GM18867 (cell line): Measurements from ENCODE around the gene ASCL3.
A peak's percentile ranks its signal among the peaks of the same experiment; 100 is the strongest.
"Not testable (repeated sequence)": the region's sequence is repeated elsewhere in the genome, so short reads cannot be mapped to it uniquely, and the experiment has no call there.

Source experiments
- ATAC-seq: cut with Tn5 transposase; IDR thresholded peaks from one replicate; pipeline ENCODE4 v1.9.1; 2021; ENCODE audit warnings: mild to moderate bottlenecking, moderate library complexity; ENCODE audit not compliant: unreplicated experiment

The ASCL3 gene

GRCh38 chr11:8942518-8943066 is at the start of gene ASCL3:
ASCL3 (minus strand) TSS chr11:8943016; CDS start chr11:8938161, 4,855 bp downstream.
- no peak for ATAC-seq

GRCh38 chr11:8989453-8989852 is 46.6 kb upstream of the ASCL3 start:
- no peak for ATAC-seq

GRCh38 chr11:8988329-8989234 is 45.8 kb upstream of the ASCL3 start:
- no peak for ATAC-seq

- no peak for ATAC-seq
Observed at GRCh38 chr11:8987446-8987845, 44.6 kb upstream of the ASCL3 start.

- ATAC-seq, result not testable (repeated sequence)
Observed at GRCh38 chr11:8986772-8987171, 44.0 kb upstream of the ASCL3 start.

GRCh38 chr11:8985462-8985861 is 42.6 kb upstream of the ASCL3 start:
- no peak for ATAC-seq

- ATAC-seq, result no peak
Observed at GRCh38 chr11:8983552-8983951, 40.7 kb upstream of the ASCL3 start.

- no peak for ATAC-seq
Observed at GRCh38 chr11:8980485-8980884, 37.7 kb upstream of the ASCL3 start.

GRCh38 chr11:8979365-8979764 is 36.5 kb upstream of the ASCL3 start:
- not testable (repeated sequence) for ATAC-seq

GRCh38 chr11:8973121-8973520 is 30.3 kb upstream of the ASCL3 start:
- ATAC-seq, result no peak

GRCh38 chr11:8971924-8972316 is 29.1 kb upstream of the ASCL3 start:
- ATAC-seq, result no peak

GRCh38 chr11:8971196-8971923 is 28.5 kb upstream of the ASCL3 start:
- ATAC-seq, result no peak

- no peak for ATAC-seq
Observed at GRCh38 chr11:8967184-8967583, 24.4 kb upstream of the ASCL3 start.

- peak; percentile 79 for ATAC-seq
Observed at GRCh38 chr11:8964324-8965320, 21.8 kb upstream of the ASCL3 start, which contains the start of gene TMEM9B. TMEM9B (minus strand) TSS chr11:8964442; CDS start chr11:8964313, 129 bp downstream.

- peak; percentile 70 for ATAC-seq
Observed at GRCh38 chr11:8963569-8964323, 20.9 kb upstream of the ASCL3 start.

- ATAC-seq, result no peak
Observed at GRCh38 chr11:8962841-8963240, 20.0 kb upstream of the ASCL3 start.

GRCh38 chr11:8961401-8961800 is 18.6 kb upstream of the ASCL3 start:
- ATAC-seq, result no peak

GRCh38 chr11:8959546-8960166 is 16.8 kb upstream of the ASCL3 start:
- peak; percentile 42 for ATAC-seq

- no peak for ATAC-seq
Observed at GRCh38 chr11:8956860-8957259, 14.0 kb upstream of the ASCL3 start.
